Loucy (cell line): Measurements from ENCODE around the gene SCAMP1.

ENCODE experiments used
- CTCF ChIP-seq: fragments of 200-600 bp; sonication (generic); conservative IDR thresholded peaks from 2 replicates; pipeline ENCODE4 v1.5.1; 2014; ENCODE audit warnings: mild to moderate bottlenecking, antibody characterized with exemption, low read length
- EZH2phosphoT487 ChIP-seq: fragments of 200-600 bp; IDR thresholded peaks from 2 replicates; pipeline ENCODE4 v1.6.1; 2018; ENCODE audit warnings: antibody characterized with exemption, mild to moderate bottlenecking, moderate library complexity, borderline replicate concordance

- TF ChIP-seq CTCF = no peak
- no peak for TF ChIP-seq EZH2phosphoT487
Measured at GRCh38 chr5:78377056-78377717, 16.8 kb downstream of the SCAMP1 start.
